Gastroesophageal sphincter (tissue), 3 donors: ENCODE measurements around the gene CHAC1.

Experiments
- POLR2A ChIP-seq, 2 donors: fragments of 450-650 bp; IDR thresholded peaks; one replicate each; pipeline ENCODE4 v1.6.1; 2017; ENCODE audit warnings: antibody characterized with exemption in 2 of 2, mild to moderate bottlenecking in 2 of 2, moderate library complexity in 1 of 2
- POLR2AphosphoS5 ChIP-seq: sonication (generic); formaldehyde crosslinking; IDR thresholded peaks from one replicate; pipeline ENCODE4 v1.6.1; 2017; ENCODE audit warnings: antibody characterized with exemption
- TF ChIP-seq, protein P1 (sequence below), 4 experiments: fragments of 200-600 bp in 2 of 4; fragments of 450-650 bp in 2 of 4; sonication (generic) in 1 of 4; IDR thresholded peaks; one replicate each; pipeline ENCODE4 v1.5.1; 2017 to 2019; ENCODE audit warnings: antibody characterized with exemption in 4 of 4, mild to moderate bottlenecking in 2 of 4, moderate library complexity in 2 of 4

DNA sequence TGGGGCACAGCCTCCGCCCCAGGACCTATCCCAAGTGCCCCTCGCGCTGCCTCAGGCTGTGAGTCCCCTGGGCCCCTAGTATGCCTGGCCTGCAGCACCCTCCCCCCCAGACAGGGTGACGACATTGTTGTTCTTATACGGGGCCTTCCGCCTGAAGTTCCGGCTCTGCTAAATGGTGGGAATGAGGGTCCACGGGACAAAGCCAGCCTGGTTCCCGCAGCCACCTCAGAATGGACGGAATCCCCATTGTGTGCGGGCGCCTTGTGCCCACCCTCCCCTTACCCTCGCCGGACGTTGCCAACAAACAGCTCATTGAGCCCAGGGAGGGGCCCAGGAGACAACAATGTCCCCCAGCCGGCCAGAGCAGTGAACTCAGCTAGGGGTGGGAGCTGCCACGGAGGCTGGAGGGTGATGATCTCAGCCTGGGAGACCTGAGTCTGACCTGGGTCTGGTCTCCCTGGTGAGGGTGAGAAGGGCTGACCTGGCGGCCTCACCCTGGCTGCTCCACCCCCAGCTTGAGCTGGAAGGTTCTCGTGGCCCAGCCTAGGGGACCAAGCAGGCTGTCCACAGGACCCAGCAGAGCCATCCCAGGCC, 34.4 kb upstream of the CHAC1 start:
- TF ChIP-seq, protein P1, sequence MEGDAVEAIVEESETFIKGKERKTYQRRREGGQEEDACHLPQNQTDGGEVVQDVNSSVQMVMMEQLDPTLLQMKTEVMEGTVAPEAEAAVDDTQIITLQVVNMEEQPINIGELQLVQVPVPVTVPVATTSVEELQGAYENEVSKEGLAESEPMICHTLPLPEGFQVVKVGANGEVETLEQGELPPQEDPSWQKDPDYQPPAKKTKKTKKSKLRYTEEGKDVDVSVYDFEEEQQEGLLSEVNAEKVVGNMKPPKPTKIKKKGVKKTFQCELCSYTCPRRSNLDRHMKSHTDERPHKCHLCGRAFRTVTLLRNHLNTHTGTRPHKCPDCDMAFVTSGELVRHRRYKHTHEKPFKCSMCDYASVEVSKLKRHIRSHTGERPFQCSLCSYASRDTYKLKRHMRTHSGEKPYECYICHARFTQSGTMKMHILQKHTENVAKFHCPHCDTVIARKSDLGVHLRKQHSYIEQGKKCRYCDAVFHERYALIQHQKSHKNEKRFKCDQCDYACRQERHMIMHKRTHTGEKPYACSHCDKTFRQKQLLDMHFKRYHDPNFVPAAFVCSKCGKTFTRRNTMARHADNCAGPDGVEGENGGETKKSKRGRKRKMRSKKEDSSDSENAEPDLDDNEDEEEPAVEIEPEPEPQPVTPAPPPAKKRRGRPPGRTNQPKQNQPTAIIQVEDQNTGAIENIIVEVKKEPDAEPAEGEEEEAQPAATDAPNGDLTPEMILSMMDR (IDR thresholded peaks at IDR 0.05) = no peak
- TF ChIP-seq POLR2A (IDR thresholded peaks at IDR 0.05) = no peak
- no peak for TF ChIP-seq POLR2AphosphoS5
